SK-N-SH (cell line): ENCODE measurements around the gene MEAK7. TPM values are rescaled to one million over a fixed set of nuclear protein-coding genes. Genes with fewer than 3 reads are reported as not detected.

Experiments used
- CTCF ChIA-PET: fragments of 300-600, 350-600 bp; formaldehyde crosslinking; extraction: SDS; loops from one replicate; lab custom pipeline; 2021; lab: Yijun Ruan, JAX
- POLR2A ChIA-PET: fragments of 350-600 bp; sonication (Branson Sonifier 250); formaldehyde crosslinking; extraction: SDS; loops from one replicate; lab custom pipeline; 2020; ENCODE audit warnings: antibody characterized with exemption, inconsistent platforms; lab: Yijun Ruan, JAX
- DNase-seq: peaks from one replicate; pipeline ENCODE4 v3.0.0; 2012
- H2AFZ ChIP-seq: fragments of 200-600 bp; sonication (generic); 2 replicates; pipeline ENCODE4 v1.8.1; 2016; ENCODE audit warnings: antibody characterized with exemption, mild to moderate bottlenecking, low read depth
- H3F3A ChIP-seq: fragments of 200-600 bp; sonication (generic); replicated peaks from 2 replicates; pipeline ENCODE3; 2016; ENCODE audit warnings: antibody characterized with exemption, mild to moderate bottlenecking; ENCODE audit not compliant: insufficient read depth
- H3K27ac ChIP-seq, 2 experiments: fragments of 200-500 bp in 1 of 2; fragments of 200-600 bp in 1 of 2; sonication (Bioruptor generic) in 1 of 2; sonication (generic), shearing (Covaris generic) in 1 of 2; 2 replicates each; pipeline versions ENCODE4 v1.5.1 to v1.6.1; 2014 to 2016; ENCODE audit warnings: low read depth in 2 of 2, inconsistent platforms in 1 of 2, low read length in 1 of 2, mild to moderate bottlenecking in 1 of 2, mixed read lengths in 1 of 2
- H3K27me3 ChIP-seq: fragments of 200-600 bp; sonication (generic), shearing (Covaris generic); 2 replicates; pipeline ENCODE4 v1.6.1; 2016; ENCODE audit warnings: mixed run types; ENCODE audit not compliant: insufficient read depth
- H3K36me3 ChIP-seq, 2 experiments: fragments of 200-500 bp in 1 of 2; fragments of 200-600 bp in 1 of 2; sonication (Bioruptor generic) in 1 of 2; sonication (generic) in 1 of 2; replicated peaks in 1 of 2; 2 replicates each; pipeline versions ENCODE3 to v1.5.1; 2014 to 2016; ENCODE audit warnings: low read length in 1 of 2, mild to moderate bottlenecking in 1 of 2; ENCODE audit not compliant: insufficient read depth in 2 of 2, control insufficient read depth in 1 of 2
- H3K4me1 ChIP-seq, 2 experiments: fragments of 200-500 bp in 1 of 2; fragments of 200-600 bp in 1 of 2; sonication (Bioruptor generic) in 1 of 2; sonication (generic), shearing (Covaris generic) in 1 of 2; 2 replicates each; pipeline versions ENCODE4 v1.5.1 to v1.6.1; 2014 to 2016; ENCODE audit warnings: low read depth in 1 of 2, low read length in 1 of 2, mixed run types in 1 of 2; ENCODE audit not compliant: insufficient read depth in 2 of 2, control insufficient read depth in 1 of 2
- H3K4me2 ChIP-seq: fragments of 200-600 bp; sonication (generic), shearing (Covaris generic); 2 replicates; pipeline ENCODE4 v1.6.1; 2017; ENCODE audit warnings: mixed run types
- H3K4me3 ChIP-seq, 2 experiments: fragments of 200-500 bp in 1 of 2; fragments of 200-600 bp in 1 of 2; sonication (Bioruptor generic) in 1 of 2; sonication (generic), shearing (Covaris generic) in 1 of 2; 2 replicates each; pipeline versions ENCODE4 v1.5.1 to v1.8.1; 2014 to 2016; ENCODE audit warnings: low read depth in 2 of 2, inconsistent platforms in 1 of 2, low read length in 1 of 2, mild to moderate bottlenecking in 1 of 2, mixed read lengths in 1 of 2, moderate library complexity in 1 of 2
- H3K79me2 ChIP-seq: fragments of 200-600 bp; sonication (generic); 2 replicates; pipeline ENCODE4 v1.8.1; 2017; ENCODE audit warnings: mild to moderate bottlenecking; ENCODE audit not compliant: insufficient read depth
- H3K9ac ChIP-seq: fragments of 200-600 bp; sonication (generic); 2 replicates; pipeline ENCODE4 v1.6.1; 2017; ENCODE audit warnings: mixed run types
- H3K9me2 ChIP-seq: fragments of 200-600 bp; sonication (generic); 2 replicates; pipeline ENCODE4 v1.6.1; 2017; ENCODE audit warnings: mixed run types
- H3K9me3 ChIP-seq: fragments of 200-600 bp; sonication (generic); 2 replicates; pipeline ENCODE4 v1.6.1; 2017; ENCODE audit warnings: mixed run types, mild to moderate bottlenecking, moderate library complexity
- H4K20me1 ChIP-seq: fragments of 200-600 bp; sonication (generic); 2 replicates; pipeline ENCODE4 v1.6.1; 2017; ENCODE audit warnings: mild to moderate bottlenecking, mixed run types; ENCODE audit not compliant: insufficient read depth
- CHD2 ChIP-seq: fragments of 150-350 bp; IDR thresholded peaks from 2 replicates; pipeline ENCODE4 v1.6.1; 2018; ENCODE audit warnings: low read length; ENCODE audit not compliant: partially characterized antibody
- EP300 ChIP-seq, 2 experiments: IDR thresholded peaks; 2 replicates each; pipeline versions ENCODE4 v1.4.0 to v1.6.1; 2012; ENCODE audit warnings: borderline replicate concordance in 1 of 2, low read depth in 1 of 2, low read length in 1 of 2
- EZH2phosphoT487 ChIP-seq: fragments of 200-600 bp; sonication (generic); IDR thresholded peaks from 2 replicates; pipeline ENCODE4 v1.6.1; 2017; ENCODE audit warnings: low read depth, mixed run types, mild to moderate bottlenecking, antibody characterized with exemption, moderate library complexity, borderline replicate concordance
- FOSL2 ChIP-seq: IDR thresholded peaks from 2 replicates; pipeline ENCODE4 v1.4.0; 2012; ENCODE audit warnings: low read depth, mild to moderate bottlenecking, moderate library complexity, borderline replicate concordance
- FOXM1 ChIP-seq: IDR thresholded peaks from 2 replicates; pipeline ENCODE4 v1.4.0; 2012; ENCODE audit warnings: low read depth, mild to moderate bottlenecking
- GATA2 ChIP-seq: sonication (generic); formaldehyde crosslinking; IDR thresholded peaks from 2 replicates; pipeline ENCODE4 v1.5.0; 2020; ENCODE audit warnings: mild to moderate bottlenecking, missing genetic modification reagents
- MAX ChIP-seq: IDR thresholded peaks from 2 replicates; pipeline ENCODE4 v1.4.0; 2012; ENCODE audit warnings: low read depth
- NFIC ChIP-seq: IDR thresholded peaks from 2 replicates; pipeline ENCODE4 v1.4.0; 2012; ENCODE audit warnings: borderline replicate concordance
- NRF1 ChIP-seq: IDR thresholded peaks from 2 replicates; pipeline ENCODE4 v1.6.1; 2012; ENCODE audit warnings: low read depth, mild to moderate bottlenecking, low read length
- RXRA ChIP-seq: IDR thresholded peaks from 2 replicates; pipeline ENCODE4 v1.4.0; 2012; ENCODE audit warnings: low read depth, mild to moderate bottlenecking, borderline replicate concordance
- TAF1 ChIP-seq: IDR thresholded peaks from 2 replicates; pipeline ENCODE4 v1.6.1; 2012; ENCODE audit warnings: low read depth, mild to moderate bottlenecking, low read length, moderate library complexity, borderline replicate concordance
- ZBTB33 ChIP-seq: IDR thresholded peaks from 2 replicates; pipeline ENCODE4 v1.4.0; 2012; ENCODE audit warnings: low read depth, borderline replicate concordance
- WGBS: methylation state at CpG from one replicate; pipeline ENCODE4 v1.1.6; 2017; ENCODE audit warnings: low lambda C conversion rate; 5-methylcytosine and 5-hydroxymethylcytosine counted together
- polyA plus RNA-seq, 3 experiments: library from polyadenylated mRNA; depleted of rRNA; stranded (reverse); fragments of >200 nt; gene quantifications; 2 replicates each; pipeline ENCODE4 v1.2.3, GENCODE V29; 2012

The MEAK7 gene
- polyA plus RNA-seq, 1 of the 3 experiments (the other 2 are of a cell fraction), result 11.9 TPM

- Histone ChIP-seq H3K4me3 (no peak overlapping the region), H3K9ac (no peak overlapping the region), H4K20me1 (no peaks in the 10 kb centered on the region), H3K4me1 (peaks cover 0 to 6% of the 10 kb centered on the region in 2 experiments; a peak in 1 of 4 replicates), H3K9me3 (no peaks in the 10 kb centered on the region), H3K27me3 (no peaks in the 10 kb centered on the region), H2AFZ (no peak overlapping the region), H3K36me3 (no peaks in the 10 kb centered on the region), H3F3A (peaks cover 13% of the 10 kb centered on the region), H3K9me2 (no peaks in the 10 kb centered on the region), H3K79me2 (no peaks in the 10 kb centered on the region), H3K4me2 (no peak overlapping the region), H3K27ac (no peak overlapping the region)
- WGBS, result 82% methylated on average over 4 of the region's 4 CpGs
- no peak for DNase-seq
- ChIA-PET POLR2A (no interaction called here), CTCF (interaction anchor here (0.9 to 3.8 kb wide), 3 partner anchors 10 to 217 kb away, joined by 3 to 18 read pairs (median 14); no protein-coding TSS in a partner anchor)
- TF ChIP-seq TAF1, result no peak
Observed at GRCh38 chr16:84521497-84521770, 17.0 kb upstream of the MEAK7 start.

- Histone ChIP-seq H3K79me2 (no peaks in the 10 kb centered on the region), H3K4me2 (no peak overlapping the region), H4K20me1 (no peaks in the 10 kb centered on the region), H3F3A (peaks cover 13% of the 10 kb centered on the region), H3K27me3 (no peaks in the 10 kb centered on the region), H3K36me3 (no peaks in the 10 kb centered on the region), H3K4me1 (peaks cover 0 to 6% of the 10 kb centered on the region in 2 experiments; a peak in 1 of 4 replicates), H3K9me3 (no peaks in the 10 kb centered on the region), H2AFZ (no peak overlapping the region), H3K9ac (no peak overlapping the region), H3K27ac (no peak overlapping the region), H3K9me2 (no peaks in the 10 kb centered on the region), H3K4me3 (no peak overlapping the region)
- 77% methylated on average over 17 of the region's 17 CpGs for WGBS
- no peak for DNase-seq
- CTCF ChIA-PET, result interaction anchor here (0.9 to 3.8 kb wide), 4 partner anchors 9 to 218 kb away, joined by 3 to 18 read pairs (median 10); no protein-coding TSS in a partner anchor
- TF ChIP-seq RXRA (no peak), EZH2phosphoT487 (no peak), ZBTB33 (no peak), CHD2 (no peak), NRF1 (no peak), NFIC (no peak), MAX (no peak), FOSL2 (no peak), EP300 (IDR thresholded peaks at IDR 0.05; ENCODE audit: borderline replicate concordance in 1 of 2, low read depth in 1 of 2, low read length in 1 of 2) (no peak), GATA2 (CRISPR knock-in tag) (no peak), FOXM1 (no peak)
- TF ChIP-seq, all 33 proteins: peak for 0
- POLR2A ChIA-PET, result interaction anchor here (0.7 kb wide), 1 partner anchor 52 kb away, joined by 3 read pairs; no protein-coding TSS in a partner anchor
Observed at GRCh38 chr16:84520725-84521496, 16.5 kb upstream of the MEAK7 start.
